HG02798 (cell line): ENCODE measurements around the gene BAMBI.
"Not testable (repeated sequence)": the region's sequence is repeated elsewhere in the genome, so short reads cannot be mapped to it uniquely, and the experiment has no call there.

ENCODE experiments used
- ATAC-seq: cut with Tn5 transposase; IDR thresholded peaks from one replicate; pipeline ENCODE4 v1.9.1; 2021; ENCODE audit warnings: mild to moderate bottlenecking; ENCODE audit not compliant: unreplicated experiment, poor library complexity

The BAMBI gene

DNA sequence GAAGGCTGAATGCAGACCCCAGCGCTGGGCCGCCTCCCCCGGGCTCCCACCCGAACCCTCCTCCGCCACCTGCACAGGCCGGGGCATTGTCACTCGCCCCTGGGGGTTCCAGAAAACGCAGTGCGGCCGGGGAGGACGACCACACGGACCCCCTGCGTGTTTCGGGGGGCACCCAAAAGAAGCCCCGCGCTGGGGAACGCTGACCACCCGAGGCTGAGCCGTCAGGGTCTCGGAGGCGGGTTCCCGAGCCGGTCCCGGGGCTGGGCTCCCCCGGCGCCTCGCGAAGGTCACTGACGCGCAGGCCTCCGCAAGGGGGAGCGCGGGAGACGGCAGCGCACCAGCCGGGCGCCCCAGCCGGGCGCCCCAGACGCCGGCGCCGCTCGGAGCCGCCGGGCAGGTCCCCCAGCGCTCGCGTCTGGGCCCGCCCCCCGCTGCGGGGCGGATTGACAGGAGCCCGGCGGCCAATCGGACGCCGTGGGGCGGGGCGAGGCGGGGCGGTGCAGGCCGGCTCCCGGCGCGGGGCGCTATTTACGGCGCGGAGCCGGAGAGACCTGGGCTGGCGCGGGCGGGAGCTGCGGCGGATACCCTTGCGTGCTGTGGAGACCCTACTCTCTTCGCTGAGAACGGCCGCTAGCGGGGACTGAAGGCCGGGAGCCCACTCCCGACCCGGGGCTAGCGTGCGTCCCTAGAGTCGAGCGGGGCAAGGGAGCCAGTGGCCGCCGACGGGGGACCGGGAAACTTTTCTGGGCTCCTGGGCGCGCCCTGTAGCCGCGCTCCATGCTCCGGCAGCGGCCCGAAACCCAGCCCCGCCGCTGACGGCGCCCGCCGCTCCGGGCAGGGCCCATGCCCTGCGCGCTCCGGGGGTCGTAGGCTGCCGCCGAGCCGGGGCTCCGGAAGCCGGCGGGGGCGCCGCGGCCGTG, at the start of gene BAMBI:
TSS of gene BAMBI (plus strand) at position 554 of the 920 bp plus-strand sequence. CDS start 377 bp downstream, outside the sequence.
- peak; percentile 99 for ATAC-seq

- peak; percentile 80 for ATAC-seq
These were observed 49.0 kb upstream of the BAMBI start for GRCh38 chr10:28628184-28628893.

GRCh38 chr10:28631896-28632583, 45.3 kb upstream of the BAMBI start:
- ATAC-seq, result no peak

DNA sequence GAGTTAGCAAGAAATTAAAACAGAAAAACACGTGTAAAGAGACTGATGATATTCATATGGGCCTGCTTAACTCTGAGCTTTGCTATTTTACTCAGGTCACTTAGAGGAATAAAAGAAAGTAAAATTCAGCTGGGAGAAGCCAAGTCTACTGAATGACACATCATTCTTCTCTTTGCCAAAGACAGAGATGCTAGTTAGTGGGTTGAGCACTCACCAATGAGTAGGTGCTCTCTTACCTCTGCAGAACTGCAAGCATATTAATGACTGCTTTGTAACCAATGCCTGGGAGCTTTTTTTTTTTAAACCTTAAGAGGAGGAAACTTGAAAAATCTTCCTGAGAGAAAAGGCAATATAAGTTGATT, 44.8 kb upstream of the BAMBI start:
- no peak for ATAC-seq

GRCh38 chr10:28633750-28634149, 43.6 kb upstream of the BAMBI start:
- ATAC-seq, result no peak

- ATAC-seq, result no peak
These were observed 40.0 kb upstream of the BAMBI start for GRCh38 chr10:28637346-28637745.

DNA sequence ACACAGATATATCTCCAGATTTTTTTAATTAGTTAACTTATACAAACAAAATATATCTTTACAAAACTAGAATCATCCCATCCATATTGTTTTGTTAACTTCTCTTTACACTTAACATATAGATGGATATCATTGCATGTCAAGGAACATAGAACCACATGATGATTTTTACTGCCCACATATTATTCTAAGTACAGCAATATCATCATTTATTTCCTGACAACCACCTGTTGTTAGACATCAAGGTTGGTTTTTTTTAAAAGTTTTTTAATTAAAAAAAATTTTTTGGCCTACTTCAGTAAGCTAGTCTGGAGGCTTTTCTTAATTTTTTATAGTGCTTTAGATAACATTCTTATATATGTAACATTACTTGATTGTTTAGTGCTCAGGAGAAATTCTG, 38.9 kb upstream of the BAMBI start:
- ATAC-seq, result no peak

DNA sequence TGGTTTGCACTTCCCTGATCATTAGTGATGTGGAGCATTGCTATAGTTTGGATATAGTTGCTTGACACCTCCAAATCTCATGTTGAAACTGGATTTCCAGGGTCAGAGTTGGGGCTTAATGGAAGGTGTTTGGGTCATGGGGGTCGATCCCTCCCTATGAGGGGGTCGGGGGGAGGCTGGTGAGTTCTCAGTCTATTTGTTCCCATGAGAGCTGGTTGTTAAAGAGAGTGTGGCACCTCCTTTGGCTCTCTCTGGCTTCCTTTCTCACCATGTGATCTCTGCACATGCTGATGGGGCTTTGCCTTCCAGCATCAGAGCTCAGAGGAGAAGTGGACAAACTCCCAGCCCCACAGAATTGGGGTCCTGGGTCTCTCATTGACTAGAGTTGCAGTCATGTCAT, 36.8 kb upstream of the BAMBI start:
- no peak for ATAC-seq

GRCh38 chr10:28644647-28645046, 32.7 kb upstream of the BAMBI start:
- no peak for ATAC-seq

- no peak for ATAC-seq
These were observed 25.2 kb upstream of the BAMBI start for GRCh38 chr10:28652106-28652505.

DNA sequence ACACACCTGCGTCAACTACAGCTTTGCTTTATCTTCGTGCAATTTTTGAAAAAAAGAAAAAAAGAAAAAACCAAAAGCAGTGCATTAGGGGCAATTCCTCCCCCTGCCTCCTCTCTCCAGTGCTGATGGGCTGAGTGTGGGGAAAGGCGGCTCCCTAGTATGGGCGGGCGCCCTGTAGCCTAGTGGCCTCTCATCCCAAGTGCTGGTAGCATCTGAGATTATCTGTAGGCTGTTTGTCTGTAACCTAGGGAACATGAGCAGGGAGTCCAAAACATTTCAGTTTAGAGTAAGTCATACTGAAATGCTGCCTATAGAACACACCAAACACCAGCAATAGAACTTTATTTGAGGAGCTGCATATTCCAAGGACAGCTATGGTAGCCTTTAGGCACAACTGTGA, 24.6 kb upstream of the BAMBI start:
- ATAC-seq, result no peak

DNA sequence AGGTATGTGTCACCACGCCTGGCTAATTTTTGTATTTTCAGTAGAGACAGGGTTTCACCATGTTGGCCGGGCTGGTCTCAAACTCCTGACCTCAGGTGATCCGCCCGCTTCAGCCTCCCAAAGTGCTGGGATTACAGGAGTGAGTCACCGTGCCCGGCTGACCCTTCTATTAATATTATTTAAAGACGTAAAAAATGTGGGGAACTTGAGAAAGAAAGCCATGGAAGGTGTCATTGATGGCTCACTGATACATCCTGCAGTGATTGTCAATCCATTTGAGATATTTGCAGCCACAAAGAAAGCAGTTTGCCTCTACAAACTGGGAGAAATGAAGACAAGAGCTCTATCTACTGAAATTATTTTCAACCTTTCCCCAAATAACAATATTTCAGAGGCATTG, 18.5 kb upstream of the BAMBI start:
- ATAC-seq, result not testable (repeated sequence)

DNA sequence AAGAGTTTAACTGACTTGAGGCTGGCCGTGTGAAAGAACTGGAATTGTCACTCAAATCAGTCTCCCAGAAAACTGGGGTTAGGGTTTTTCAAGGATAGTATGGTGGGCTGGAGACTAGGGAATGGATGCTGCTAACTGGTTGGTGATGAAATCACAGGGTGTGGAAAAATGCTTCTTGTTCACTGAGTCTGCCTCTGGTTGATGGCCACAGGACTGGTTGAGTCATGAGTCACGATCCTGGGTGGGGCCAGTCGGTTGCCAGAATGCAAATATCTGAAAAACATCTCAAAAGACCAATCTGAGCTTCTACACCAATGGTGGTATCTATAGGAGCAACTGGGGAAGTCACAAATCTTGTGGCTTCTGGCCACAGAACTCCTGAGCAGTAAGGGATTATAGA, 16.3 kb upstream of the BAMBI start:
- ATAC-seq, result no peak

DNA sequence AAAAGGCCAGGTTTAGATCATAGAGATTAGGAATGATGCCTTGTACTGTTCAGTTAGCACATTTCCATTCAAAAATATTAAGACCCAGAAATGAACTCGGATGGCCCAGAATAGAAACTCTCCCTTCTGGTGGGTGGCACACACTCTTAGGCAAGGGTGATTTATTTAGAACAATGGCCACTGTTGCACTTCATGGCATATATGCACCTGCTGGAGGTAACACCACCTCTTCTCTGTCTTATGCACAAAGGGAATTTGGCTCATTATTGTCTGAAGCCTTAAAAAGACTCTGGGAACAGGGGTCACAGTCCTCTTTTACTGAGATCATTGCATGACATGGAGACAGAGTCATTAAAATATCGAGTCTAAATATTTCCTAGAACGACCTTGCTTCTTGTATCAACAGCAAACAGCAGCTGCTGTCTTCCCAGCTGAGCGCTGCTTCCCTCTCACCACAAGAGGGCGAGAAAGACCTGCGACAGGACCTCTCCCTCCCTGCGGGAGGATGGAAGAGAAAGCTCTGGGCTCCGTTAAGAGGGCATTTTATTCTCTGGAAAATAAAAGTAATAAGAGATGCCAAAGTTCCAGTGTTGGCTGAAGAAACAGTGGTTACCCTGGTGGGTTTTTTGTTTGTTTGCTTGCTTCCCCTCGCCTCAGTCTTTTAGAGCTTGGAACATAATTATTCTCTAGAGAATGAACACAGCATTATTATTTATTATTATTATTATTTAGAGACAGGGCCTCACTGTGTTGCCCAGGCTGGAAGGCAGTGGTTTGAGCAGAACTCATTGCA, 13.5 kb upstream of the BAMBI start:
- ATAC-seq, result peak; percentile 93

- no peak for ATAC-seq
These were observed 13.0 kb upstream of the BAMBI start for GRCh38 chr10:28664369-28664740.

DNA sequence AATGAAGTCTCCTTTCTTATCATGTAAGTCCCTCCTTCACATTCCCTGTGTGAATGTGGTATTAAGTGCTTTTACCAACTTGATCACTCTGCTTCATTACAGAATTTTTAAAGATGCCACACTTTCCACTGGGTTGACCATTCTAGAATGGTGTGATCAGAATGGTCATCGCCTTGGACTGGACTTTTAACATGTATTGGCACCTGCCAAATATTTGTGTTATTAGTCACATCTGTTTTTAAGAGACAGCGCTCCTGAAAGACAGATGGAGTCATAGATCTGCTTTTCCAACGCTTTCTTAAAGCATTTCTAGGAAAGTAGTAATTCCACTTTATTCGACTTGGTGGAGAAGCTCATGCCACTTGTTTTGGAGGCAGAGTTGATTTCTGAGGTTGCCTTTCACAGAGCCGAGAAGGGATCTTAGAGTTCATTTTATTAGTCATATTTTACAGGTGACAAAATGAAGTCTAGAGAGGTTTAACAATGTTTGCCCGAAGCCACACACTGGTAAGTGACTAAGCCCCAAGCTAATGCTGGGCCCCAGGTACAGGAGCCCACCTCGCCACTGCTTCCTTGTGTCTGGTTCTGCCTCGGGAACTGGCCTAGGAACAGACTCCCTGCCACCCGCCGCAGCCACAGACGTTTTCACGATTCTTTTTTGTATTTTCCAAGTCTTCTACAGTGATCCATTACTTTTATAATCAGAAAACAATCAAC, 10.4 kb upstream of the BAMBI start:
- ATAC-seq, result no peak

DNA sequence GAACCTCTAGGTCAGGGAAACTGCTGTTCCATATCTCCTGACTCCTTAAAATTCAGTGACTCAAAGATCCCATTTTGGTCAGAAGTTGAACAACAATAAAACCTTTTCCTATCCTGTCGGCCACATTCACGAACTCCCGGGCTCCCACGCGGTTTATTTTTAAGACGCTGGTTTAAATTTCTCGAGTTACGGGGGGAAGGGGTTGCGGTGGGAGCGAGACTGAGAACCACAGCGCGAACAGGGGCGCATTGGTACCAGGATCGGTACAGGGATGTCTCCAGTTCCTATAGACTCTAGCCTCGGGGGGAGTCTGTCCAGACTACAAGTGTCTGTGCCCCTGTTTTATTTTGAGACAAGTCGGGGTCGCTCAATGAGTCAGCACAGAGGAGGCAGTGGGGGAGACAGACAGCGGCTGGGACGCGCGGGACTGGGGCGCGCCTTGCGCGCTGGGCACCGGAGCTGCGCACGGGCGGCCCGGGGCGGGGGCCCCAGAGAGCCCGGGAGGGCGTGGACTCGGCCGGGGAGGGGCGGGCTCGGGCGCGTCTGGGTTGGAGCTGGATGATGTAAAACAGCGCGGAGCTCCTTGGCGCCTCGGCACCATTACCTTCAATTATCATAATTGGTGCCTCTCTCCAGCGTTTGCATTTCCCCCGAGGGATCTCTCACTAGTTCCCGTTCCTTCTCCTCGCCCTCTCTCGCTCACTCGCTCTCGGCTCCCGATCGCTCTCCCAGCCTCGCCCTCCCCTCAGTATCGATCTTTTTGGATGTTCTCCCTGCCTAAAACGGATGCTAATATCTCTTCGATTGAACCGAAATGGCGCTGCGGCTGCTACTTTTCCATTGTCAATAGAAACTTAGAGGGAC, 8.7 kb upstream of the BAMBI start:
- no peak for ATAC-seq

GRCh38 chr10:28669227-28670173, 7.8 kb upstream of the BAMBI start:
- no peak for ATAC-seq
